HPDE6-E6E7 (cell line): ENCODE results near the gene GRAMD2B.
"Not testable (repeated sequence)": the region's sequence is repeated elsewhere in the genome, so short reads cannot be mapped to it uniquely, and the experiment has no call there.

ENCODE experiments used
- DNase-seq: peaks from one replicate; pipeline ENCODE4 v3.0.0; 2011; ENCODE audit warnings: missing footprints; ENCODE audit errors: extremely low spot score

The GRAMD2B gene

DNA sequence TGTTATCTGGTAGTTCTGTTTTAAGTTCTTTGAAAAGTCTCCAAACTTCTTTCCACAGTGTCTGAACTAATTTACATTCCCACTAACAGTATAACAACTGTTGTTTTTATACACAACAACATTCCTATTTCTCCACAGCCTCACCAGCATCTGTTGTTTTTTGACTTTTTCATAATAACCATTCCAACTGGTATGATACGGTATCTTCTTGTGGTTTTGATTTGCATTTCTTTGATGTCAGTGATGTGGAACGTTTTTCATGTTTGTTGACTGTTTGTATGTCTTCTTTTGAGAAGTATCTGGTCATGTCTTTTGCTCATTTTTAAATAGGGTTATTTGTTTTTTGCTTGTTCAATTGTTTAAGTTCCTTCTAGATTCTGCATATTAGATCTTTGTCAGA is 12.6 kb upstream of the GRAMD2B start:
- DNase-seq, result no peak

DNA sequence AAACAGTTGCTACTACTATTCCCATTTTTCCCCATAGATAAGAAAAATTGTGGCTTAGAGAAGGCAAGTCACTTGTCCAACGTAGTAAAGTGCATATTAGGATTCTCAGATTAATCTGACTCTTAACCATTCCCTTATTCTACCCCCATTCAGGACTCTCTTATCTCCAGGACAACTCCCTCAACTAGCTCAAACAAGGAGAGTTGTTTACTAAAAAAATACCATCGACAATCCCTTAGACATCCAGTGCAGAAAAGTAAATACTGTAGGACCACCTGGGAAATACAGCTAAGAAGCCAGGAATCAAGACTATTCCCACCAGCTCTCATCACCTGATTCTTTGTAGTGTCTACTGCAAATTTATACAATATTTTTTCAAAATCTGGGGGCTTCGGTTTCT is 9.4 kb upstream of the GRAMD2B start:
- DNase-seq, result no peak

DNA sequence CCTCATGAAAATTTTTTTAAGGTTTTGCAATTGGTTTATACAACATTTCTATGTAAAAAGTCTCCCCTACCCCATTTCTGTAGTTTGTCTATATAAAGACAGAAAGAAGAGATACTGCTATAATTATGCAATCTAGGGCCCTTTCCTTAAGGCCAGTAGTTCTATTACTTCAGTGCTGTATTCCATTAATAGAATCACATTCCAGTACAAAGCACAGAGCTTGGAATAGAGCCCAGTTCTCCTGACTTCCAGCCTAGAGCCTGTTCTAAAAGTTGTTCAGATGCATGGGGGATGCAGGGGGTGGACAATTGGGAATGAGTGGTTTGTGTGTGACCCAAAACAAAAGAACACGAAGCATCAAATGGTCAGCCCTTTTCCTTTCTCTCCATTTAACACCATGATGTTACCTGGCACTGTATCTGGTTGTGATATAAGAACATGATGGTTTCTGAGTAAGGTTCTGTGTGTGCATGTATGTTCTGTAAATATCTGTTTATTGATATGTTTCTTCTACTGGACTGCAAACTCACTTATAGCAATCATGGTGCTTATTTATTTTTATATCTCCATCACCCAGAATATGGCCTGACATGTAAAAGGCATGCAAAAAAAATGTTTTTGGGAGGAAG is 8.2 kb upstream of the GRAMD2B start:
- no peak for DNase-seq

GRCh38 chr5:126415789-126416188 is 7.4 kb upstream of the GRAMD2B start:
- DNase-seq, result no peak

DNA sequence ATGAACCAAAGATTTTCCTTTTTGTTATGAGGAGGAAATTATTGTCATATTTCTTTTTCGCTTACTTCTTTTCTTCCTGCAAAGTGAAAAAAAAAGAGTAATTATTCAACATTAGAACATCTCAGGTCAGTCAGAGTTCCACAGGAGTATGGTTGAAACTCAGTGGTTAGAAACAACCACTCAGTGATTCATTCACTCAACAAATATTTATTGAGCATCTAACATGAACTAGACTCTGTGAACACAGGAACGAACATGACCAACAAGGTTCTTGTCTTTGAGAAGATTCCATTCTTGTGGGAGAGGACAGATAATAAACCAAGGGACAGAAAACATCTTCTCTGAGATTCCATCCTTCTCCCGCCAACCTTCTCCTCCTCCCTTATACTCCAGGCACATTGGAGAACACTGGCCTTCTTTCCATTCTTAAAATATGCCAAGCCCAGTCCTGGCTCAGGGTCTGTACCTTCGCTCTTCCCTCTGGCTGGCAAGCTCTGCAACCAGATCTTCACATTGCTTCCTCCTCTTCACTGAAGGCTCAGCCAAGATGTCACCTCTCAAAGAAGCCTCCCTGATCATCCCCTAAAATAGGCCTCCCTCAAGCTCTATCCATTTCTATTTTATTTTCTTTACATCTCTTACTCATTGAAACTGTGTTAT is 6.8 kb upstream of the GRAMD2B start:
- DNase-seq, result no peak

DNA sequence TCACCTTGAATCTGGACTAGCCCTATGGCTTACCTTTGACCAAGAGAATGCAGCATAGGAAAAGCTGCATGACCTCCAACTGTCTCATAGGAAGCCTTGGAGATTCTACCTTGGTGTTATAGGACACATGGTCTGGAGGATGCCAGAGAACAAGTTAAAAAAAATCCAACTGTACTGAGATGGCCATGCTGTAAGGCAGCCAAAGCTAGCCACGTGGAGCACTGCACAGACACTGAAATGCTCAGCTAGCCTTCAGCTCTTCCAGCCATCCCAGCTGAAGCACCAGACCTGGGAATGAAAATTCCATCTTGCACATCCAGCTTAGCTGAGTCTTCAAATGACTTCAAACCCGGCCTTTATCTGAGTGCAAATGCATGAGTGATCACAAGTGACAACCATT is 6.0 kb upstream of the GRAMD2B start:
- no peak for DNase-seq

DNA sequence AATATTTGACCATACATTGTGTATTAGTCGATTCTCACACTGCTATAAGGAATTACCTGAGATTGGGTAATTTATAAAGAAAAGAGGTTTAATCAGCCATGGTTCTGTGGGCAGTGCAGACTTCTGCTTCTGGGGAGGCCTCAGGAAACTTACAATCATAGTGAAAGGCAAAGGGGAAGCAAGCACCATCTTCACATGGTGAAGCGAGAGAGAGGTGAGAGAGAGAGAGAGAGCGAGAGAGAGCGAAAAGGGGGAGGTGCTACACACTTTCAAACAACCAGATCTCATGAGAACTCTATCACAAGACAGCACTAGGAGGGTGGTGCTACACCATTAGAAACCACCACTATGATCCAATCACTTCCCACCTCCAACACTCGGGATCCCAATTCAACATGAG is 4.1 kb upstream of the GRAMD2B start:
- no peak for DNase-seq

DNA sequence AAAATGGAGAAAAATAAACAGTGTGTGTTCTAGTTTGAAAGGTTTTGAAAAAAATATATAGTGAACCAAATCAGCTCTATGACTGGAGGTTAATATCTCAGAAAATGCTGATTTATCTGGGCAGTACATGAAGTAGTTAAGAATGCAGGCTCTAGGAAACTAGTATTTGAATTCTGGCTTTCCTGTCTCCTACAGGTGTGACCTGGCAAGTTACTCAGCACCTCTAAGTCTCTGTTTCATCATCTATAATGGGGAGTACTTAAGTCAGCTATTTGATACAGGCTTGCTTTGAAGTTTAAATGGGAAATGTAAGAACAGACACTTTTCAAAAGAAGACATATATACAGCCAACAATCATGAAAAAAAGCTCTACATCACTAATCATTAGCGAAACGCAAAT is 5.2 kb downstream of the GRAMD2B start:
- no peak for DNase-seq

- no peak for DNase-seq
Measured at GRCh38 chr5:126430631-126431030, 7.4 kb downstream of the GRAMD2B start.

DNA sequence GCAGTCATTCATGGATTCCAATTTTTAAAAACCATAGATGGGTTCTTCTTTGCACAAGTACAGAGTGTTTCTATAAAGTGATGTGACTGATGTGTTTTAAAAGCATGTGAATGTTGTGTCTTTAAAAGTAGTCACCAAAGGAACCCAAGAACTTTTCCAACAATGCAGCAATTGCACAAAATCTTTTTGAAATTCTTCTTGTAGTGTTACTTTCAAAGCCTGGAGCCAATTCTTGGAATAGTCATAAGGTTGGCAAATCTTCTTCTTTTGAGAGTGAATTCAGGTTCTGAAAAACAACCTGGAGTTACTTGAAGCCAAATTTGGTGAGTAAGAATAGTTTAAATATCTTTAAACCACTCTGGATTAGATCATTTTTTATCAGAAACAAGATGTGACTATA is 10.5 kb downstream of the GRAMD2B start:
- DNase-seq, result no peak

DNA sequence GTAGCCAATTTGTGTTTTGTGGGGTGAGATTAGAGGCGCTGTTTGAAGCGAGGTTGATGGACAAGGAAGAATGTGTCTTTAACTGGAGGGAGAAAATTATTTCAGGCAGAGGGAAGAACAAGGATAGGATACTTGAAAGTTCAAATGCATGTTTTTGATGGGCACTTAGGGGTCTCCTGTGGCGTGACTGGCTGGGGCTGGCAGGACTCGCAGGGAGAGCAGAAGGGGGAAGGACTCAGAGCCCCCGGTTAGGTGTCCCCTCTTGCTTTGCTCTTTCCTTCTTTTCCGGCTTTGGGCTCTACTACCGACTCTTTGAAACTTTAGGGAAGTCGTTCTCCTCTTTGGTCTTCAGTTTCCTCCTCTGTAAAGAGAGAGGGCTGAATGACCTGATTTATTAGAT is 12.1 kb downstream of the GRAMD2B start:
- DNase-seq, result no peak

- no peak for DNase-seq
Measured at GRCh38 chr5:126435714-126436113, 12.5 kb downstream of the GRAMD2B start.

DNA sequence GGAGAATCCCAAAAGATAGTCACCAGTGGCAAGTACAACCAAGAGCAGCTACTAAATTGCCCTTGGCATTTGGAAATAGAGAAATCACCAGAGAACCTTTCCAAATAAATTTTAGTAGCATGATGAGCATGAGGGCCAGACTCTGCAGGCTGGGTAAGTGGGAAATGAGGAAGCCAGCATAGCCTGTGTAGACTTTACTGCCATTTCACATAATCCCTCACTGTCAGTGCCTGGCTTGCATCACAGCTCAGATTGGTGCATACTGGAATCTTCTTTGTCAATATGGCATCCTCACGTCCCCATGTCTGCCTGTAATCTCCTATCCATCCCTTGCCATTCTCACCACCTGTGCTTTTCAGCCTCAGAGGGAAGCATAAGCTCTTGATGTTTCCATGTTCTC is 14.5 kb downstream of the GRAMD2B start:
- no peak for DNase-seq

DNA sequence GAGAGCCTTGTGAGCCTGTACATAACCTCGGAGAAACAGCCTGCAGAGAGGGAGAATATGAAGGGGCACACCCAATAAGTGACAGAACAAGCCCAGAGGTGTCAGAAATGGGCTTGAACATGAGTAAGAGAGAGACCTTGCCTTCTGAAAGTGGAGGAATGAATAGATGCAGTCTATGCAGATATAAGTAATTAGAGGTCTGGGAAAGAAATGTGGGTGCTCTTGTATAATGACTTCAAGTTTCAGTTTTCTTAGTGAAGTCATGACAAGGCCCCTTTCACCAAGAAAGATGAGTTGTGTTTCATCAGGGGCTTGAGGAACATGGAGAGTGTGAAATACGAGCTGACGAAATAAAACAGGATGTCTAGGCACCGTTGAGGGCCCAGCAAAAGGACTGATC is 15.1 kb downstream of the GRAMD2B start:
- no peak for DNase-seq

GRCh38 chr5:126438868-126439267 is 15.7 kb downstream of the GRAMD2B start:
- DNase-seq, result no peak

DNA sequence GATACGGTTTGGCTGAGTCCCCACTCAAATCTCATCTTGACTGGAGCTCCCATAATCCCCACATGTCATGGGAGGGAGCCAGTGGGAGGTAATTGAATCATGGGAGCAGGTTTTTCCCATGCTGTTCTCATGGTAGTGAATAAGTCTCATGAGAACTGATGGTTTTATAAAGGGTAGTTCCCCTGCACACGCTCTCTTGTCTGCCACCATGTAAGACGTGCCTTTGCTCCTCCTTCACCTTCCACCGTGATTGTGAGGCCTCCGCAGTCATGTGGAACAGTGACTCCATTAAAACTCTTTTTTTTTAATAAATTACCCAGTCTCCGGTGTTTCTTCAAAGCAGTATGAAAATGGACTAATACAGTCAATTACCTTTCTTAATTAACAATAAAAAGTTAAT is 16.5 kb downstream of the GRAMD2B start:
- DNase-seq, result not testable (repeated sequence)

DNA sequence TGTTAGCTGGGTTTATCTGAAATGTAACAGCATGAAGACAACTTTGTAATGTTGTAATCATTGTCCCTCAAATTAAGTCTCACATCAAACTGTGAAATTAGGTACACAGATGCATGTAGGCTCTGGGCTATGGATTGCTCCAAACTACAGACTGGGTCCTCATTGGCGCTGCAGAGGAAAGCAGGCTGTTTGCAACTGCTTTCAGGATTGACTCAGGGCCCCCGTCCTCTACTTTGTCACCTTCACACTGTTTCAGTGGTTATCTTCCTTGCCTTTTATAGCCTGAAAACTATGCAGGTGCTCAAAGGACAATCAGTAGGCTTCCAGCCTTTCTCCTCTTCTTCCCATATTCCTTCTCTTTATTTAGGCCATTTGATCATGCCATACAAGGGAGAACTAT is 18.0 kb downstream of the GRAMD2B start:
- no peak for DNase-seq

- no peak for DNase-seq
Measured at GRCh38 chr5:126443374-126443851, 20.2 kb downstream of the GRAMD2B start.

- no peak for DNase-seq
Measured at GRCh38 chr5:126444137-126444536, 20.9 kb downstream of the GRAMD2B start.

- no peak for DNase-seq
Measured at GRCh38 chr5:126445502-126446174, 22.4 kb downstream of the GRAMD2B start.

GRCh38 chr5:126446498-126447224 is 23.5 kb downstream of the GRAMD2B start:
- DNase-seq, result peak; percentile 63

DNA sequence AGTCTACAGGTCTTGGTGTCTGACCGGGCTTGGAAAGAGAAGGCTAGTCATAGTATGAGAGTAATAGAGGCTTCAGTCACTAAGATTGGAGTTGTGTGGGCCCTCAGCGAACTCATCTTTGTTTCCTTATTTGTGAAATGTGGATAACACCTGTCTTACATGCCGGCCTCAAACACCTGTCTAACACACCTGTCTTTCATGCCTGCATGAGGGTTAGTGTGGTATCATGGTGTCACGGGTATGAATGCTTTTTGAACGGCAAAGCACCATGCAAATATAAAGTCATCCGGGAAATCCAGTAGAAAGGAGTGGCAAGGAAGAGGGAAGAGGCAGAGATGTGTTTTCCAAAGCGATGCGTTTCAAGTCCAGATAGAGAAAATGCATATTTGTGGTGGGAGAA is 25.5 kb downstream of the GRAMD2B start:
- no peak for DNase-seq
